DMS114 treated with DMSO at 0.1 percent for 48 hours (cell line): ENCODE measurements around the gene KCNK1.

ENCODE experiments used
- DNase-seq: peaks from one replicate; lab custom pipeline; 2025; ENCODE audit not compliant: unreplicated experiment; lab: John Stamatoyannopoulos, UW

The KCNK1 gene

GRCh38 chr1:233695901-233696300 is 82.0 kb downstream of the KCNK1 start:
- DNase-seq = no peak

- no peak for DNase-seq
Observed at GRCh38 chr1:233700338-233700737, 86.4 kb downstream of the KCNK1 start.

GRCh38 chr1:233704170-233704897 is 90.4 kb downstream of the KCNK1 start:
- no peak for DNase-seq

- DNase-seq = no peak
Observed at GRCh38 chr1:233704898-233705723, 91.2 kb downstream of the KCNK1 start.

GRCh38 chr1:233707153-233707879 is 93.4 kb downstream of the KCNK1 start:
- DNase-seq = no peak

- no peak for DNase-seq
Observed at GRCh38 chr1:233707880-233708815, 94.2 kb downstream of the KCNK1 start.

- no peak for DNase-seq
Observed at GRCh38 chr1:233710031-233710430, 96.1 kb downstream of the KCNK1 start.

- no peak for DNase-seq
Observed at GRCh38 chr1:233710507-233710906, 96.6 kb downstream of the KCNK1 start.

- no peak for DNase-seq
Observed at GRCh38 chr1:233714631-233715217, 100.8 kb downstream of the KCNK1 start.

- no peak for DNase-seq
Observed at GRCh38 chr1:233718057-233718456, 104.2 kb downstream of the KCNK1 start.

GRCh38 chr1:233719655-233720341 is 105.9 kb downstream of the KCNK1 start:
- no peak for DNase-seq

- DNase-seq = no peak
Observed at GRCh38 chr1:233721004-233721595, 107.2 kb downstream of the KCNK1 start.
